Measurements from ENCODE around the gene CSF1R.
"Not testable (repeated sequence)": the region's sequence is repeated elsewhere in the genome, so short reads cannot be mapped to it uniquely, and the experiment has no call there.

The CSF1R gene

DNA sequence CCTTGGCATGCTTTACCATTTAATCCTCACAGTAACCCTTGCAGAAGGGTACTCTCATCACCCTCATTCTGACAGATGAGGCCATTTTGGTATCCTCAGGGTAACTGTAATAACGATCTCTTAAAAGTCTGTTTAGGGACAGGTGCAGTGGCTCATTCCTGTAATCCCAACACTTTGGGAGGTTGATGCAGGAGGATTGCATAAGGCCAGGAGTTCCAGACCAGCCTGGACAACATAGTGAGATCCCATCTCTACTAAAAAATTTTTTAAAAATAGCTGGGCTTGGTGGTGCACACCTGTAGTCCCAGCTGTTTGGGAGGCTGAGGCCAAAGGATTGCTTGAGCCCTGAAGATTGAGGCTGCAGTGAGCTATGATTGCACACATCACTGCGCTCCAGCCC, 31.8 kb downstream of the CSF1R start:
- no peak for FAIRE-seq

DNA sequence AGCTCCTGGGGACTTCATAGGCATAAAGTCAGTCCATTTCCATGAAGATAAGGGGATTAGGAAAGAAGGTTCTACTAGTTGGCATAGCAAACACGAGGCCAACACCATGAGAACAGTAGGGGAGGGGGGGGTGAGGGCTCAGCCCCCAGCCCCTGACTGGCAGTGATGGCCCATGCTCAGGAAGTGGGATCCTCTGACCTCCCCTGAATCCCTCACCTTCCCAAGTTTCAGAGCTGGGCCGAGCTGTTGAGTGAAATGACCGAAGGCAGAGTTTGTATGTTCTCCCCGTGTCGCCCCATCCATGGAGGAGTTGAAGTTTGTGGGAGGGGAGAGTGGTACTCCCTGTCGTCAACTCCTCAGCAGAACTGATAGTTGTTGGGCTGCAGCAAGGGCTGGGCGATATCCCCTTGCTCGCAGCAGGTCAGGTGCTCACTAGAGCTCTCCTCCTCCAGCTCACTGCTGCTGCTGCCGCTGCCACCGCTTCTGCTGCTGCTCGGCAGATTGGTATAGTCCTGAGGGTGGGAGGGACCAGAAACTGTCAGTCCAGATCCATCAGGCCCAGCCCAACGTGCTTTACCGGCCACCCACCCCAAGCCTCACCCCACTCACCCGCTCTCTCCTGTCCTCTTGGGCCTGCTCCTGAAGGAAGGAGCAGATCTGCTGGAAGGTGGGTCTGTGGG, 32.5 kb downstream of the CSF1R start:
- no peak for FAIRE-seq

DNA sequence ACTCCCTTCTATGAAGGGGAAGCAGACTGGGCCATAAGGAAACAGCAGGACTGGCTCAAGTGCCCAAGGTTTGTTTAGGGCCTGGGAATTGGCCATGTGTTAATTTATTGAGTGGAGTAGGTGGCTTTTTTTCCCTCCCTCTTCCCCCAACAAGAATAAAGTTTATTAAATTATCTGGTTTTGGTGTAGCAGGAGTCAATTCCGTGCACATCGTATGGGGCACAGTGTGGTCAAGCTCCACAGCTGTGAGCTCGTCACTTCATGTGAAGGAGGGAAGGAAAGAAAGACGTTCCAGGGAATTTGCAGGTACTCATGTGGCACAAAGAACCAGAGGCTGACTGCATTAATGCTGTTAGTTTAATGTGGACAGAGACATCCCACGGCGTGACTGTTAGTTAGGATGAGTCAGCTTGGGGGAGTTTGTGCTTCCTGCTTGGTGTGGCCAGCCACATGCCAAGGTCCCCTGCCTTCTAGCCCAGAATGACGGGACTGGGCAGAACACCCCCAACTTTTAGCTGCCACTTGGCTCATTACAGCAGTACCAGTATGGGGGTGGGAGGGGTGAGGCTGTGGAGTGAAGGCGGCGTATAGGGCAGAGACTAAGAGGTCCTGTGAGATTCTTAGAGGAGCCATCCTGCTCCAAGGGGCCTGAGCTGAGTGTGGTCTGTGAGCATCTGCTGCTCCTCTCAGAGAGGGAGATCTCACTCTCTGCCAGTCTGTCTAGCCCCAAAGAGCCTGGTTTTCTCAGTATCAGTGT, 33.2 kb downstream of the CSF1R start:
- no peak for FAIRE-seq

DNA sequence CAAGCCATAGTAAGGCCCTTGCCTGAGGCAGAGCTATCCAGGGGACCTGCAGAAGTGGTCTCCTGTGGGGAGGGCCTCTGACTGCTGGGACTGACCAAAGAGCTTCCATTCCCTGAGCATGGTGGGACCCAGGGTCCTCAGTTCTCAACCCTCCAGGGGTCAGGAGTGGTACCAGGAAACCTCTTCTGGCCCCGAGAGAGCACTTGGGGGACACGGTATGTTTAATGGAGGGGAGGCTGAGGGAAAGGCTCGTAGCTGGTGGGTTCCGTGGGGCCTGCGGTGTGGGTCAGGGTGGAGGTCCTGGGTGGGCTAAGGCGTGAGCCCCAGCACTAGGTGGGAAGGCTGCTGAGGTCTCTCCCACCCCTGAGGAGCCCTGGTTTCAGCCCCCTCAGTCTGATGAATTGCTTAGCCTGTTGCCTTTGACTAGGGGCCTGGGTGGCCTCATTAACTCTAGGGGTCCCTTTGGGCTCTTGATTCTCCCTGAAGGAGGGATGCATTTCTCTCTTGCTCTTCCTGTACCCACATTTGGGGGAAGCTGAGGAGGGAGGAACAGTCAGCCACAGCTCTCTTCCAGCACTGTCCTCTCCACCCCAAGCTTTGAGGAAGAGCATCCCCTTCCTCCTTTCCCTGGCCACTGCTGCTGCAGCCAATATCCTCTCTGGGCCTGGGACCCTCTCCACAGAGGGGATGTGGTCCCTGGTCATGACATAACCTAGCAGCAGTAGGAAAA, 34.0 kb downstream of the CSF1R start:
- no peak for FAIRE-seq

DNA sequence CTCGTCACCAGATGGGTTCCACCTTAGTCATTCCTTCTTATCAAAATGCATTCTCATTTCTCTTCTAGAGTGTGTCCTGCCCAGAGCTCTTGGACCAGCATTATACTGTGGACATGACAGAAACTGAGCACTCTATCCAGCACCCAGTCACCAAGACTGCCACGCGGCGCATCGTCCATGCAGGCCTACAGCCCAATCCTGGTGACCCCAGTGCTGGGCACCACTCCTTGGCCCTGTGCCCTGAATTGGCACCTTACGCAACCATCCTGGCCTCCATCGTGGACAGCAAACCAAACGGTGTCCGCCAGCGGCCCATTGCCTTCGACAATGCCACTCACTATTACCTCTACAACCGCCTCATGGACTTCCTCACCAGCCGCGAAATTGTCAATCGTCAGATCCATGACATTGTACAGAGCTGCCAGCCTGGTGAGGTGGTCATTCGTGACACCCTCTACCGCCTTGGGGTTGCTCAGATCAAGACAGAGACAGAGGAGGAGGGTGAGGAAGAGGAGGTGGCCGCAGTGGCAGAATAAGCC, 34.6 kb downstream of the CSF1R start:
- FAIRE-seq = no peak

DNA sequence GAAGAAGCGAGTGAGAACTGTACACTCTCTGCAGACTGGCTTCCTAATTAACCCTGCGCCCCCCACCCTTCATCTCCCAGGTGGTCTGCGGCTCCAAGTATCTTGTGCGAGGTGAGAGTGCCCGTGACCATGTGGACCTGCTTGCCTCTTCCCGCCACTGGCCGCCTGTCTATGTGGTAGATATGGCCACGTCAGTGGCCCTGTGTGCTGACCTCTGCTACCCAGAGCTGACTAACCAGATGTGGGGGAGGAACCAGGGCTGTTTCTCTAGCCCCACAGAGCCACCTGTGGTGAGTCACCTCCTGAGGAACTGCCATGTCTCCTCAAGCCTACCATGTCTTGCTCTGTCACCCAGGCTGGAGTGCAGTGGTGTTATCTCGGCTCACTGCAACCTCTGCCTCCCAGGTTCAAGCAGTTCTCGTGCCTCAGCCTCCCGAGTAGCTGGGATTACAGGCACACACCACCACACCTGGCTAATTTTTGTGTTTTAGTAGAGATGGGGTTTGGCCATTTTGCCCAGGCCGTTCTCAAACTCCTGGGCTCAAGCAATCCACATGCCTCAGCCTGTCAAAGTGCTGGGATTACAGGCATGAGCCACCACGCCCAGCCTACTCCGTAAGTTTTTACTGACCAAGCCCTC, 36.1 kb downstream of the CSF1R start:
- not testable (repeated sequence) for FAIRE-seq

DNA sequence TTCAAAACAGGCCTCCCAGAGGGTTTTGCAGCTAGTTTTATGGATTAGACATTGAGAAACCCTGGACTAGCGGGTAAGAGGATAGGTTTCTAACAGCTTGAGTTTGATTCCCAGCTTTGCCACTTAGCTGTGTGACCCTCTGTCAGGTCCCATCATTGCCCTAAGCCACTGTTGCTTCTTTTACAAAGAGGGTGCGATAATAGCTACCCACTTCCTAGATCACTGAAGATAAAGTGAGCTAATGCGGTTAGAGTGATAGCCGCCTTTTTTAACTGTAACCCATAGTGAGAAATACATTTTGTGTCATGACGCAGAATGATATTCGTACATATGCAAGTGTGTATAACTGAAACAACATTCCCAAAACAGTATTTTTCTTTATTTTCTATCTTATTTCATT, 40.3 kb downstream of the CSF1R start:
- no peak for FAIRE-seq

DNA sequence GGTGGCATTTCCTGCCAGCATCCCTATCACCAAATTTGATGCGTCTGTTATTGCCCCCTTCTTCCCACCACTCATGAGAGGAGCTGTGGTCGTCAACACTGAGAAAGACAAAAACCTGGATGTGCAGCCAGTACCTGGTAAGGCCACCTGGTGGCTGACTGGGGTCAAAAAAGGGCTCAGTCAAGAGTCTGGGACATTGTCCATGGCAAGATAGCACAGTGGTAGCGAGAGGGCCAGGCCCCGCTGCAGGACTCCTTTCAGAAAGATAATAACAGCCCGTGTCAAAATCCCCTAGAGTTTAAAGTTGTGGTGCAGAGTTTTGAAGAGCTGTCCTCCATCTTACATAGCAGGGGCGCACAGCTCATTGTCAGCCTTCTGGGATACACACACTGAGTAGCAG, 40.8 kb downstream of the CSF1R start:
- FAIRE-seq = no peak

DNA sequence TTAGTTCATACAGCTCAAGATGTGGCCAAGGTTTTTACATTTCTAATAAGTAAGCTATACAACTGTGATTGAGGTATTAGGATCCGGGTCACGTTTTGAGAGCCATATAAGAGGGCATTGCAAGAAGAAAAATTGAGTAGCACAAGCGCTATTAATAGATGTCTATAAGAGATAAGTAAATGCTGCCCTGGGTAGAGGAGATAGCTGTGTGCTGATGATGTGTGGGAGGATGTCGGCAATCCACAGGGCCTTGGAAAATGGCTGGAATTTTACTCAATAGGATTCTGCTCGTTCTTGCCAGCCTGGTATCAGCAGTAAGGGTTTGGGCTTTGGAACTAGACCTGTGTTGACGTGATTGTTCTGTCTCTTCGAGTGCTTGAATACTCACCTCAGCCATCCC, 41.6 kb downstream of the CSF1R start:
- no peak for FAIRE-seq

DNA sequence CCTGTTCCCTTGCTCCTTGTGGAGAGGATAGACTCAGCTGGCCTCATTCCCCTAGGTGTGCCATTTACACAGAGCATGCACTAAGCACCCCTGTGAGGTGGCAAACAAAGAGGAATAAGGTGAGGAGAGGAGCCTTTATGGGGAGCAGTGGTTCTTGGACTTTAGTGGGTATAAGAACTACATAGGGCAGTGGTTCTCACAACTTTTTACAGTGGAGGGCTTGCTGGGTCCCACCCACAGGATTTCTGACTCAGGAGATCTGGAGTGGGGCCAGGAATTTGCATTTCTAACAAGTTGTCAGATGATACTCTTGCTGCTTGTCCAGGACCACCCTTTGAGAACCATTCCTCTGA, 42.0 kb downstream of the CSF1R start:
- no peak for FAIRE-seq

DNA sequence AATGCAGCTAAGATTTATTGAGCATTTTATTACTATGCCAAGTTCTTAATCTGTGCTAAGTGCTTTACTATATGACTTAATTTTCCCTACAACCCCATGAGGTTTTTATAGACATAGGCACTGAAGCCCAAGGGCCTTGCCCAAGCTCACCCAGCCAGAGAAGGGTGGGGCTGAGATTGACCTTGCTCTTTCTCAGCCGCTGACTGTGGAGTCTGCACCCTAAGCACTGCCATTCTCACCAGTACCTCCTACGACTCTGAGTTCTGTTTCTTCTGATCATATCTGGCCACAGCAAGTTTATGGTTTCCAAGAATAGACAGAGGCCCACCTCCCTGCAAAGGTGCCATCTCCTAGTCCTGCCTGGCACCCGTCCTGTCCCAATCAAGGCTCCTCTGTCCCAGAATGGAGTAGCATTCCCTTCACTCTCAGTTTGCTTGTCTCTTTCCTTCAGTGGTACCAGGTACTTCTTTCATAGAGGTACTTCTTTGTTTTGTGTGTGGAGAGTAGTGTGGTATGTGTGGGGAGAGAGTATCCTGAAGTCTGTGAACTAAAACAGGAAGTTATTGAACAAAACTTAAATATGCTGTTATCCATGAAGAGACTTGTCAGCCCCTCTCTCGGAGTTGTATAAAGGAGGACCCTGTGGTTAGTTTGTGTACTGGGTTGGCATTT, 42.6 kb downstream of the CSF1R start:
- FAIRE-seq = no peak

DNA sequence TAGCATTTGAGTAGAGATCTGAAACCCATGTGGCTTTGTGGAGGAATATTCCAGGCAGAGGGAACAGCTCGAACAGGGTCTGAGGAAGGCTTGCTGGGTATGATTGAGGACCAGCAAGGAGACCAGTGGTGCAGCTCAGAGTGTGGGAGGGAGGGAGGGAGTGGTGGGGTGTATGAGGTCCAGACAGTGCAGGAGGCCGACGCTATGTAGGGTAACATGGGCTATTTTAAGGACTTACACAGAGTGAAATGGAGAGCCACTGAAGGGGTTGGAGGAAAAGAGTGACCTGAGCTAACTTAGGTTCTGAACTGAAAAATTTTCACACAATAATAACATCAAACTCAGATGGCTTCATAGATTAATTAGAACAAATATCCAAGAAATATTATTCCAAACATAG, 43.9 kb downstream of the CSF1R start:
- no peak for FAIRE-seq

DNA sequence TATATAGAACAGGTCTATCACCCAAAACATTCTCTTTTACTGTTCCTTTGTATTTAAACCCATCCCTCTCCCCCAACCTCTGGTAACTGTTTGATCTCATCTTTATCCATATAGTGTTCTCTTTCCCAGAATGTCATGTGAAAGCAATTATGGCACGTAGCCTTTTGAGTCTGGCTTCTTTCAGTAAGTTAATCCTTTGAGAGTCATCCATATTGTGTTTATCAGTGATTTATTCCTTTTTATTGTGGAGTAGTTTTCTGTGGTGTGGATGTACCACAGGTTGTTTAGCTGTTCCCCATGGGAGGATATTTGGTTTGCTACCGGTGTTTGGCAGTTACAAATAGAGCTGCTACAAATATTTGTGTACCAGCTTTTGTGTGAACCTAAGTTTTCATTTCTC, 47.8 kb downstream of the CSF1R start:
- no peak for FAIRE-seq

DNA sequence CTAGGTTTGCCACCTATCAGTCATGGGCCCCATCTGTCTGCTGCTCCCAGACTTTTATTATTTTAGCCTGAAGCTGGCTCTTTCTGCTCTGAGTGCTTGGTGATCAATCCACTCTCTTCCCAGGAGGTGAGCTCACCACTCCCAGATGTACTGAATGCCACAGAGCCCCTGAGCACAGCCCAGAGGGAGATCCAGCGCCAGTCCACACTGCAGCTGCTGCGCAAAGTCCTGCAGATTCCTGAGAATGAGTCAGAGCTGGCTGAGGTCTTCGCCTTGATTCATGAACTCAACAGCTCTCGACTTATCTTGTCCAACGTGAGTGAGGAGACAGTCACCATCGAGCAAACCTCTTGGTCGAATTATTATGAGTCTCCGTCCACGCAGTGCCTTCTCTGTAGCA, 49.8 kb downstream of the CSF1R start:
- FAIRE-seq = no peak

DNA sequence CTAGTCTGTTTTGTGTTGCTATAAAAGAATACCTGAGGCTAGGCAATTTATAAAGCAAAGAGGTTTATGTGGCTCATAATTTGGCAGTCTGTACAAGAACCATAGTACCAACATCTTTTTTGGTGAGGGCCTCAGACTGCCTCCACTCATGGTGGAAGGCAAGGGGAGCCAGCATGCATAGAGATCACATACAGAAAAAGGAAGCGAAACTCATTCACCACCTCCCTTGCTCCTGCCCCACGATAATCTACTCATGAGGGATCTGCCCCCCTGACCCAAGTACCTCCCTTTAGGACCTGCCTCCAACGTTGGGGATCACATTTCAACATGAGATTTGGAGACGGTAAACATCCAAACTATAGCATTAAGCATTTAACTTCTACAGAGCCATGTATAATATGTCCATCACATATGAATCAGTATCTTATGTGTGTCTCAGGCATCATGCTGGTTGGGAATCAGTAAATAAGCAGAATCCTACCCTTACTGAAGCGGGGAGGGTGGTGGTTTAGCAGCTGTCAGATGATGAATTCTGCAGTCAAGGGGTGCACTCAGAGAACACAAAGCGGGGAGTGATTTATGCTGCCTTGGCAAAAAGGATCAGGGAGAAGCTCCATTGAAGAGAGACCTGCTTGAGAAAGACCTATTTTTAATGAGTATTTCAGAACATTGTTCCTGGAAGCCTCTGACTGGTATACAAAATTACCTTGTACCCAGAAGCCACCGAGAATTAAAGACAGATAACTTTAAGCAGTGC, 51.0 kb downstream of the CSF1R start:
- FAIRE-seq = no peak

DNA sequence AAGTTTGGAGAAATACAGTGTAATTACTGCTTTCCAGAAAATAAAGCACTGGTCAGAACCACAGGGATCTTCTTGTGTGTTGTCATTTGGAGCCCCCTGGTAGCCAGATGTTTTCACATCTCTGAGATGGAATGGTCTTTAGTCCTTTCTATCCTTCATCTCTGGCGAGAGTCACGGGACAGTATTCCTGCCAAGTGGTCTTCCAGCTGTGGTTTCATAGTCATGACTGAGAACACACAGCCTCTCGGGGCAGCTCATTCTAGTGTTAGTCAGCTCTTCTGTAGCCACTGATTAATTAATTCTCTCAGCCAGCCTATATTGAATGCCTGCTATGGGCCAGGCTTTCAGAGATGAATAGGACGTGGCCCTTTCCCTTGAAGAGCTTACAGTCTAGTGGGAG, 51.7 kb downstream of the CSF1R start:
- no peak for FAIRE-seq

DNA sequence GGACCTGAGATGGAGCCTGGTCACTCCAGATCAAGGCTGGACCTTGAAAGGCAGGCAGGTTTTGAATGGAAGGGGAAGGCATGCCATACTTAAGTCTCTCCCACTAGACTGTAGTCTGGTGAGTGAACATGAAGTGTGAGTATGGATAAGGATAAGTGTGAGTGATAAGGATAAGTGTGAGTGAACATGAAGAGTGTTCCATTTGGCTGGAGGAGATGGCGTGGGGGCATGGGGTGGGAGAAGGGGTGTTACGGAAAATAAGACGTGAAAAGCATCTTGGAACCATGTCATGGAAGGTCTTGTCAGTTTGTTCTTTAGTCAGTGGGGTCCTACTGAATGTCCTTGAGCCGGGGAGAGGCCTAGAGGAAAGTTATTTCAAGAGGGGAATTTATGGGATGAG, 53.0 kb downstream of the CSF1R start:
- FAIRE-seq = no peak

DNA sequence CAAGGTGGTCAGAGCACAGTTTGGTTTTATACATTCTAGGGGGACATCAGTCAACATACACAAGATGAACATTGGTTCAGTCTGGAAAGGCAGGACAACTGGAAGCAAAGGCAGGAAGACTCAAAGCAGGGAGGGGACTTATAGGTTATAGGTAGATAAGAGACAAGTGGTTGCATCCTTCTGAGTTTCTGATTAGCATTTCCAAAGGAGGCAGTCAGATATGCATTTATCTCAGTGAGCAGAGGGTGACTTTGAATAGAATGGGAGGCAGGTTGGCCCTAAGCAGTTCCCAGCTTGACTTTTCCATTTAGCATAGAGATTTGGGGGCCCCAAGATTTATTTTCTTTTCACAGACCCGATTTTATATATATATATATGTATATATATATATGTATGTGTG, 58.3 kb downstream of the CSF1R start:
- not testable (repeated sequence) for FAIRE-seq

DNA sequence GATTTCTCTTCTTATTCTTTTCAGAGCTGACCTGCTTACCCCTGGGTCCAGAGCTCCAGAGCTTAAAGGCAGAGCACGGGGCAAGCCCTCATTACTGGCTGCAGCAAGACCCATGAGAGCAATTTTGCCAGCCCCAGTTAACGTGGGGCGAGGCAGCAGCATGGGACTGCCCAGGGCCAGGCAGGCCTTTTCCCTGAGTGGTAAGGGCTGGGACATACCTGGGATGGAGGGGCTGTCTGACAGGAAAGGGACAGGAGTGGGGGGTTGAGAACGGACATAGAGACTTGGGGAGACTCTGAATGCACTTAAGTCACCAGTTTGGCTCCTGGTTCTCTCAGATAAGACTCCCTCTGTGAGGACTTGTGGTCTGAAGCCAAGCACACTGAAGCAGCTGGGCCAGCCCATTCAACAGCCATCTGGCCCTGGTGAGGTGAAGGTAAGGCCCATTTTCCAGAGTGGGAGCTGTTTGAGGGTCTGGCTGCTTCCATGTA, 59.6 kb downstream of the CSF1R start:
- no peak for FAIRE-seq

DNA sequence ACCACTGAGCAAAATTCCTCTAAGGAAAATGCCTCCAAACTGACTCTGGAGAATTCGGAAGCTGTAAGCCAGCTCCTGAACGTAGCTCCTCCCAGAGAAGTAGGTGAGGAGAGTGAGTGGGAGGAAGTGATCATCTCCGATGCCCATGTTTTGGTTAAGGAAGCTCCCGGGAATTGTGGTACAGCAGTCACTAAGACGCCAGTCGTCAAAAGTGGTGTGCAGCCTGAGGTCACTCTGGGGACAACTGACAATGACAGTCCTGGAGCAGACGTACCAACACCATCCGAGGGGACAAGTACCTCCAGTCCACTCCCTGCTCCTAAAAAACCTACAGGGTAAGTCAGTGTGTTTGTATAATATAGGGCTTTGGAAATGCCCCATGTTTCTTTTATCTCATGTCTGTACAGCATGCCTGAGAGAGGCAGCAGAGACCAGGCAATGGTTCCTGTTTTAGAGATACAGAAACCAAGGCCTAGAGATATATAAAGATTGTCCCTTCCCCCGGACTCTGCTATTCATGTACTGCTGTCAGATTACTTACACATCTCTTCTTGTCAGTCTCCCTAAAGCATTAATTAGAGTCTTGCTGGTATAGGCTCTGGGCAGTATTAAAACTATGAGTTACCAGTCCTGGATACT, 61.9 kb downstream of the CSF1R start:
- FAIRE-seq = no peak

DNA sequence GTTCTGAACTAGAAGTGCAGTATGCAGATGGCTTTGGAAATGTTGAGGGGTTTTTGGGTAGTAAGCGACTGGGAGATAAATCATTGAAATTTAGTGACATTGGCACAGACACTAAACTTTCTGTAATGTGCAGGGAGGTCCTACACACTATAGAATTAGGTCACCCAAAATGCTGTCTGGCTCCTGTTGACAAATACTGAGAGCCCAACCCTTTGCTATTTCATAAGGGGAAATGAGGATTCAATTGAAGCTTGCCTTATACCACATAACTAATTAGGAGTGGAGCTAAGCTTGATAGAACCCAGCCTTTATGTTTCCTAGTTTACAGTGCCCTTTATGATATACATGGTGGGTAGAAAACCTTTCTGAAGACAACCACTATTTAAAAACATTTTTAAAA, 63.2 kb downstream of the CSF1R start:
- no peak for FAIRE-seq
